Activated B cell treated with CpG ODN at 0.5 μM for 24 hours (primary cell): ENCODE measurements around the gene ETV6. TPM values are rescaled to one million over a fixed set of nuclear protein-coding genes. Genes with fewer than 3 reads are reported as not detected.

ENCODE experiments used
- ATAC-seq: fragments of 200-7000 bp; cut with Tn5 transposase; one replicate; pipeline ENCODE4 v1.10.0; 2021; ENCODE audit warnings: low read depth, mild to moderate bottlenecking, moderate library complexity
- CTCF ChIA-PET: fragments of 350-600 bp; sonication (Branson Sonifier 250); formaldehyde crosslinking; loops from one replicate; lab custom pipeline; 2021; ENCODE audit warnings: antibody characterized with exemption; lab: Charles Lee
- POLR2A ChIA-PET: fragments of 350-600 bp; sonication (Branson Sonifier 250); formaldehyde crosslinking; loops from one replicate; lab custom pipeline; 2021; ENCODE audit warnings: antibody characterized with exemption; lab: Charles Lee
- DNase-seq: peaks from one replicate; pipeline ENCODE4 v3.0.0; 2022
- H3K27ac Mint-ChIP-seq: one replicate; pipeline ENCODE4 v1.8.0; 2020; ENCODE audit warnings: mixed read lengths
- H3K27me3 Mint-ChIP-seq: one replicate; pipeline ENCODE4 v1.8.0; 2021; ENCODE audit warnings: mixed read lengths
- H3K36me3 Mint-ChIP-seq: one replicate; pipeline ENCODE4 v1.8.0; 2021; ENCODE audit warnings: low read depth, mixed read lengths
- H3K4me1 Mint-ChIP-seq: one replicate; pipeline ENCODE4 v1.8.0; 2021; ENCODE audit warnings: mixed read lengths
- H3K4me3 Mint-ChIP-seq: one replicate; pipeline ENCODE4 v1.8.0; 2020; ENCODE audit warnings: mild to moderate bottlenecking, mixed read lengths
- H3K9me3 Mint-ChIP-seq: one replicate; pipeline ENCODE4 v1.8.0; 2020; ENCODE audit warnings: mixed read lengths
- intact Hi-C: fragments of 100-400 bp; cut with micrococcal nuclease; formaldehyde crosslinking; loops from one replicate; pipeline ENCODE4 v1.15.1; 2024
- total RNA-seq: library from RNA; stranded (reverse); gene quantifications from 2 replicates; pipeline ENCODE4 v1.2.3, GENCODE V29; 2022
- TF ChIP-seq, protein P1 (sequence below): fragments of 200-600 bp; IDR thresholded peaks from one replicate; pipeline ENCODE4 v1.8.0; 2022; ENCODE audit warnings: antibody characterized with exemption, mild to moderate bottlenecking

Gene ETV6
- total RNA-seq, 1 donor from 2014 or later = 130 TPM

DNA sequence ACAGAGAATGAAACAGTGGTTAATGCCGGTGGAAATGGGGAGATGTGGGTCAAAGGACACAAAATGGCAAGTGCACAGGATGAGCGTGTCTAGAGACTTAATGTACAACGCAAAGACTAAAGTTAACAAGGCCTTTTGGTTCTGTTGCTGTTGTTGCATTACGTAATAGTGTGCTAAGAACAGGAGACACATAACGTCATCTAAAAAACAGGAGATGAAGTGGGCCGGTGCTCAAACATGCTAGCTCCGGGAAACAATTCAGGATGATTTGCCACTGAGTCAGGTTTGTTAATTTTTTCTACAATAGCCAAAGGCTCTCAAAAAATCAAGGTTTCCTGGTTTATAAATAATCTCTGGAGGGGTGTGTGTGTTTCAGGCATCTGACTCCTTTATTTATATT lies 55.5 kb downstream of the ETV6 start:
- H3K36me3 Mint-ChIP-seq = peaks cover 14% of the 10 kb centered on the region
- CTCF ChIA-PET = no interaction called here
- no peak overlapping the region for H3K4me3 Mint-ChIP-seq
- H3K27me3 Mint-ChIP-seq = no peaks in the 10 kb centered on the region
- TF ChIP-seq, protein P1, sequence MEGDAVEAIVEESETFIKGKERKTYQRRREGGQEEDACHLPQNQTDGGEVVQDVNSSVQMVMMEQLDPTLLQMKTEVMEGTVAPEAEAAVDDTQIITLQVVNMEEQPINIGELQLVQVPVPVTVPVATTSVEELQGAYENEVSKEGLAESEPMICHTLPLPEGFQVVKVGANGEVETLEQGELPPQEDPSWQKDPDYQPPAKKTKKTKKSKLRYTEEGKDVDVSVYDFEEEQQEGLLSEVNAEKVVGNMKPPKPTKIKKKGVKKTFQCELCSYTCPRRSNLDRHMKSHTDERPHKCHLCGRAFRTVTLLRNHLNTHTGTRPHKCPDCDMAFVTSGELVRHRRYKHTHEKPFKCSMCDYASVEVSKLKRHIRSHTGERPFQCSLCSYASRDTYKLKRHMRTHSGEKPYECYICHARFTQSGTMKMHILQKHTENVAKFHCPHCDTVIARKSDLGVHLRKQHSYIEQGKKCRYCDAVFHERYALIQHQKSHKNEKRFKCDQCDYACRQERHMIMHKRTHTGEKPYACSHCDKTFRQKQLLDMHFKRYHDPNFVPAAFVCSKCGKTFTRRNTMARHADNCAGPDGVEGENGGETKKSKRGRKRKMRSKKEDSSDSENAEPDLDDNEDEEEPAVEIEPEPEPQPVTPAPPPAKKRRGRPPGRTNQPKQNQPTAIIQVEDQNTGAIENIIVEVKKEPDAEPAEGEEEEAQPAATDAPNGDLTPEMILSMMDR = no peak
- DNase-seq (no peak), ATAC-seq (no peak)
- H3K4me1 Mint-ChIP-seq = peaks cover 32% of the 10 kb centered on the region
- H3K27ac Mint-ChIP-seq = no peak overlapping the region
- intact Hi-C loops = no loop called here
- no peaks in the 10 kb centered on the region for H3K9me3 Mint-ChIP-seq
- POLR2A ChIA-PET = no interaction called here

DNA sequence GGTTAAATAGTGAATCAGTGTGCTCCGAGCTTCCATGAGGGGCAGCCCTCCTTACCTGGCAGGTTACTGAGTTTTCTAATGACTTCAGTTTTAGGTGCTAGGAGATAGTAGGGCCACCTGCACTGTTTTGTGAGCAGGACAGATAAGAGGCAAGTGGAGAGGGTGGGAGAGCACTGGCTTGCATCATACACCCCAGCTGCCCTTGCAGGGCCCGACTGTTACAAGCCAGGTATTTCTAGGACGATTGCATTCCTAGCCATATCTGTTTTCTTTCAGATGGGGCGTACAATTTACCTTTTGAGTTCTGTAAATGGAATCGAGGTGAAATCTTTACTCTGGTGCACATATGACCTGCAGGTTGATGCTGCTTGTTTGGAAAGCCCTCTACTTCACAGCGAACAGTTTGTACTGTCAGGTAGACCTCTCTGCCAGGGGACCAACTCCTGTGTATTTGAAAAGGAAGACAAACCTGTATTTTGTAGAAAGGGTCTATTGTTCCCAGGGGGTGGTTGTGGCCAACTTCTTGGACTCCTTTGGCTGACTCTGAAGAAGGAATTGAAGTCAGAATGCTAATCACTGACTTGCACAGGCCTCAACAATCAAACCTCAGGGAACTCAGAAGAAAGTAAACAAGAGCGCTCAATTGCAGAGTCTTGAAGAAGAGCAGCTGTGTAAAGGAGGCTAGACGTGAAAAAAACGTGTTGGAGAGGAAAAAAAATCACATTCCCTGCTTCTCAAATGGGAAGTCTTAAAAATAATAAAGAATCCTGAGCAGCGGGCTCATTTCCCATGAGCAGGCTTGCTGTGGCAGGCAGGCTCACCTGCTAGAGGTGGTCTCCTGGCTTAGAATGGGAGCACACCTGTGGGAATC lies 57.3 kb downstream of the ETV6 start:
- Mint-ChIP-seq H3K4me3 (no peak overlapping the region), H3K36me3 (peaks cover 23% of the 10 kb centered on the region), H3K27me3 (no peaks in the 10 kb centered on the region), H3K27ac (no peak overlapping the region), H3K4me1 (peaks cover 38% of the 10 kb centered on the region), H3K9me3 (no peaks in the 10 kb centered on the region)
- ATAC-seq (no peak), DNase-seq (no peak)
- ChIA-PET CTCF (no interaction called here), POLR2A (no interaction called here)
- TF ChIP-seq, protein P1 = no peak
- intact Hi-C loops = no loop called here

GRCh38 chr12:11707535-11707934 lies 58.1 kb downstream of the ETV6 start:
- TF ChIP-seq, protein P1 = no peak
- DNase-seq (no peak), ATAC-seq (no peak)
- ChIA-PET POLR2A (no interaction called here), CTCF (no interaction called here)
- no peaks in the 10 kb centered on the region for H3K27me3 Mint-ChIP-seq
- intact Hi-C loops = no loop called here
- no peak overlapping the region for H3K27ac Mint-ChIP-seq
- H3K4me3 Mint-ChIP-seq = no peak overlapping the region
- H3K4me1 Mint-ChIP-seq = peaks cover 39% of the 10 kb centered on the region
- H3K36me3 Mint-ChIP-seq = peaks cover 31% of the 10 kb centered on the region
- no peaks in the 10 kb centered on the region for H3K9me3 Mint-ChIP-seq

- no peaks in the 10 kb centered on the region for H3K27me3 Mint-ChIP-seq
- no peaks in the 10 kb centered on the region for H3K9me3 Mint-ChIP-seq
- no peak overlapping the region for H3K4me3 Mint-ChIP-seq
- no peak overlapping the region for H3K27ac Mint-ChIP-seq
- intact Hi-C loops = no loop called here
- ATAC-seq = no peak
- TF ChIP-seq, protein P1 = no peak
- ChIA-PET CTCF (no interaction called here), POLR2A (interaction anchor here (0.7 kb wide), 1 partner anchor 139 kb away, joined by 3 read pairs; no protein-coding TSS in a partner anchor)
- DNase-seq = no peak
- H3K36me3 Mint-ChIP-seq = peaks cover 43% of the 10 kb centered on the region
- peaks cover 36% of the 10 kb centered on the region for H3K4me1 Mint-ChIP-seq
These were observed 60.0 kb downstream of the ETV6 start for GRCh38 chr12:11709513-11709912.

DNA sequence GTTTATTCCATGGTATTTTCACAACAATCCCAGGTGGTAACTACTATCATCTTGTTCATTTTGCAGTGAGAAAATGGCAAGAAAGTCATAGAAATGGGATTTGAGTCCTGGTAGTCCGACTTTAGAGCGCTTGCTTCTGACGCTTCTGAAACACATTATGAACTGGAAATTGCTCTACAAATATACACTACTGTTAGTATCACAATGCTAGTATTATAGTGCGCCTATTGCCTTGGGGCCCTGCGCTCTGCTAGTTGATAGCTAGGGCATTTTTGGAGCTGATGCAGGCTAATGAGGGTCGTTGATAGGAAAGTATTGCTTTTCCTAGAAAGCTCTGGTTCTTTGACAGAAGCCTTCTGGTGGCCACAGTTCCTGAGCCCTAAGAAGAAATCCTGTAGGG lies 61.0 kb downstream of the ETV6 start:
- peaks cover 34% of the 10 kb centered on the region for H3K4me1 Mint-ChIP-seq
- no peaks in the 10 kb centered on the region for H3K27me3 Mint-ChIP-seq
- intact Hi-C loops = loop anchor here (2.0 kb wide), 1 partner anchor 18 kb away; no protein-coding TSS in a partner anchor
- CTCF ChIA-PET = no interaction called here
- ATAC-seq (no peak), DNase-seq (no peak)
- no peaks in the 10 kb centered on the region for H3K9me3 Mint-ChIP-seq
- POLR2A ChIA-PET = interaction anchor here (0.6 kb wide), 1 partner anchor 303 kb away, joined by 3 read pairs; no protein-coding TSS in a partner anchor
- peaks cover 47% of the 10 kb centered on the region for H3K36me3 Mint-ChIP-seq
- no peak overlapping the region for H3K4me3 Mint-ChIP-seq
- TF ChIP-seq, protein P1 = no peak
- H3K27ac Mint-ChIP-seq = no peak overlapping the region
